Measurements from ENCODE around the gene CNTNAP4.

Gene CNTNAP4

GRCh38 chr16:76241755-76242154 is 35.4 kb upstream of the CNTNAP4 start:
- TF ChIP-seq, protein P1, sequence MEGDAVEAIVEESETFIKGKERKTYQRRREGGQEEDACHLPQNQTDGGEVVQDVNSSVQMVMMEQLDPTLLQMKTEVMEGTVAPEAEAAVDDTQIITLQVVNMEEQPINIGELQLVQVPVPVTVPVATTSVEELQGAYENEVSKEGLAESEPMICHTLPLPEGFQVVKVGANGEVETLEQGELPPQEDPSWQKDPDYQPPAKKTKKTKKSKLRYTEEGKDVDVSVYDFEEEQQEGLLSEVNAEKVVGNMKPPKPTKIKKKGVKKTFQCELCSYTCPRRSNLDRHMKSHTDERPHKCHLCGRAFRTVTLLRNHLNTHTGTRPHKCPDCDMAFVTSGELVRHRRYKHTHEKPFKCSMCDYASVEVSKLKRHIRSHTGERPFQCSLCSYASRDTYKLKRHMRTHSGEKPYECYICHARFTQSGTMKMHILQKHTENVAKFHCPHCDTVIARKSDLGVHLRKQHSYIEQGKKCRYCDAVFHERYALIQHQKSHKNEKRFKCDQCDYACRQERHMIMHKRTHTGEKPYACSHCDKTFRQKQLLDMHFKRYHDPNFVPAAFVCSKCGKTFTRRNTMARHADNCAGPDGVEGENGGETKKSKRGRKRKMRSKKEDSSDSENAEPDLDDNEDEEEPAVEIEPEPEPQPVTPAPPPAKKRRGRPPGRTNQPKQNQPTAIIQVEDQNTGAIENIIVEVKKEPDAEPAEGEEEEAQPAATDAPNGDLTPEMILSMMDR (IDR thresholded peaks at IDR 0.05; ENCODE audit: low read depth, low read length), result no peak

DNA sequence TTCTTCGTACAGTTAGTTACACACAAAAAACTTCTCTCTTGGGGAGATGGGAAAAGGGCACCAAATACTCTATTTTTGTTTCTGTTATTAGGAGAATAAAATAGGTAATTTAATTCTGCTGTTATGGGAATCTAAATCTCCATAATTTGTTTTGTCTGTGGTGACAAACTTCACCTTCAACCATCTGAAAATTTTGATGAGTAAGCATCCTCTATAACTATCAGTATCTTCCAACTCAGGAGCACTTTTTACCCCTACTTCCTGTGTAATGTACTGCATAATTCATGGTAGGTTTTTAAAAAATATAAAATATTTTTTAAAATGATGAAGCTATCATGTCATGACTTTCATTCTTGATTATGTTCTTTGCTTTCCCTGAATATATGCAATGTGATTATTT is 33.6 kb upstream of the CNTNAP4 start:
- DNase-seq (ENCODE audit: low read depth in 2 of 2), result no peak
- no peak overlapping the region for H3K4me3 ChIP-seq (replicated peaks in 1 of 2; ENCODE audit: low read depth in 2 of 2, low read length in 2 of 2)
- TF ChIP-seq, protein P1 (IDR thresholded peaks at IDR 0.05; ENCODE audit: low read depth, low read length), result no peak

More at GRCh38 chr16:76241755-76242154, 35.4 kb upstream of the CNTNAP4 start:
- H3K4me3 ChIP-seq (replicated peaks in 1 of 2; ENCODE audit: low read depth in 2 of 2, low read length in 2 of 2), result no peak overlapping the region
- DNase-seq (ENCODE audit: low read depth in 2 of 2), result no peak

DNA sequence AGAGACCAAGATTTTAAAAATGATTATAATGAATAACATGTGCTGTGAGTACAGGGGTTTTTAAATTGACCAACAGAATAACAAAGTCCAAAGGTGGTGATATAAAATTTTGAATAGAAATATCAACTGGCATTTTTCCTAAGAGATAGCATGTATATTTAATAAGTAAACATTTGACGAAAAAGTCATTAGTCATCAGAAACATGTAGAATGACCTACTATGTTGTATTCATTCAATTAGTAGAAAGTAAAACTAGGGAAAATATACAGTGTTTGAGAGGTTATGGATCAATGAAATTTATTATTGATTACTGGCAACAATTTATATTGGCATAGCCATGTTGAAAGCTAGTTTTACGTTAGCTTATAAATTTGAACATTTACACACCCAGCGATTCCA is 30.6 kb upstream of the CNTNAP4 start:
- DNase-seq (ENCODE audit: low read depth in 2 of 2), result no peak
- H3K4me3 ChIP-seq (replicated peaks in 1 of 2; ENCODE audit: low read depth in 2 of 2, low read length in 2 of 2), result no peak overlapping the region
- TF ChIP-seq, protein P1 (IDR thresholded peaks at IDR 0.05; ENCODE audit: low read depth, low read length), result no peak

GRCh38 chr16:76265434-76266045 is 11.7 kb upstream of the CNTNAP4 start:
- TF ChIP-seq, protein P1 (IDR thresholded peaks at IDR 0.05; ENCODE audit: low read depth, low read length), result peak; percentile 50
- H3K4me3 ChIP-seq (replicated peaks in 1 of 2; ENCODE audit: low read depth in 2 of 2, low read length in 2 of 2), result no peak overlapping the region
- peak; percentile 27 to 39 for DNase-seq (ENCODE audit: low read depth in 2 of 2)

- TF ChIP-seq, protein P1 (IDR thresholded peaks at IDR 0.05; ENCODE audit: low read depth, low read length), result no peak
- no peak overlapping the region for H3K4me3 ChIP-seq (replicated peaks in 1 of 2; ENCODE audit: low read depth in 2 of 2, low read length in 2 of 2)
- DNase-seq (ENCODE audit: low read depth in 2 of 2), result no peak
These were observed 8.4 kb upstream of the CNTNAP4 start for GRCh38 chr16:76268824-76269223.

DNA sequence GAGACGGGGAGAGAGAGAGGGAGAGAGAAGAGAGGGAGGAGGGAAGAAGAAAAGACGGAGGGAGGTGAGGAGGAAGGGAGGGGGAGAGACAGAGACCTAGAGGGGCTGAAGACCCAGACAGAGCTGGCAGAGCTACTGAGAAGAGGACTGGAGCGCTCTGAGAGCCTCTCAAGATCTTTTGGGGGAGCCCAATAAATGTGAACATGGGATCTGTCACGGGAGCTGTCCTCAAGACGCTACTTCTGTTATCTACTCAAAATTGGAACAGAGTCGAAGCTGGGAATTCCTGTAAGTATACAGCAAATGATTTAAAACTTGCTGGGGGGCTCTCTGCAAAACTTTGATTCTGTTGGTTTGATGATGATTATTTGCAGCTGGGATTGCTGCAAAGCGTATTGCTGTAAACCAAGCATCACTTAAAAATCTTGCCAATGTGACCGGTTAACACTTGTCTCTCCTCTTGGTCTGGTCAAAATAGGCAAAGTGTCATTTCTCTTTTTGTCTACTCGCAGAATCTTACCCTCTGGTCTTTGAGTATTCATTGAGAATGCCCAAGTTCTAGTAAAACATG is 344 bp downstream of the CNTNAP4 start:
- TF ChIP-seq, protein P1 (IDR thresholded peaks at IDR 0.05; ENCODE audit: low read depth, low read length), result no peak
- DNase-seq (ENCODE audit: low read depth in 2 of 2), result no peak
- H3K4me3 ChIP-seq (replicated peaks in 1 of 2; ENCODE audit: low read depth in 2 of 2, low read length in 2 of 2), result no peak overlapping the region
